ENCODE data around the gene PPP1R9B.
A peak's percentile ranks its signal among the peaks of the same experiment; 100 is the strongest.

The PPP1R9B gene

DNA sequence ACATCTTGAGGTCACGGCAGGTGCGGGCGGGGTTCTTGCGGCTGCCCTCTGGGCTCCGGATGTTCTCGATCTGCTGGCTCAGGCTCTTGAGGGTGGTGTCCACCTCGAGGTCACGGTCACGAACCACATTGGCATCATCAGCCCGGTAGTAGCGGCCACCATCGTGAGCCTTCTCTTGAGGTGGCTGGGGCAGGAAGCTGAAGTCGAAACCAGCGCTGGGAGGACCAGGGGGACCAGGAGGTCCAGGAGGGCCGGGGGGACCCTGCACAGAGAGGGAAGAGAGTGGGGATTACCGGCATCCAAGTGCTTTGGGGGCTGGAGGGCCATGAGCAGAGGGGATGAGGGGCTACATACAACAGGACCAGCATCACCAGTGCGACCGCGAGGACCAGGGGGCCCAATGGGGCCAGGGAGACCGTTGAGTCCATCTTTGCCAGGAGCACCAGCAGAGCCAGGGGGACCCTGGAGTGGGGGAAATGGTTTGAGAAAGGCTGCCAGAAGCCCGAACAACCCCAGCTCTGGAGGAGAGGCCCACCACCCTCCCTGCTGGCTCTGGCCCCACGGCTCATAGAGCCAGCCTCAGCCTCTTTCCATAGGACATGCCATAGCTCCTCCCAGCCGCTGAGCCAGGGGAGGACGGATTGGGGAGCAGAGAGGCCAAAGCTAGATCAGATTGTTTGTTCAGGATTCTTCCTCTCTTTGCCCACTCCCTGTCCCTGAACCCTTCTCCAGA lies 36.4 kb upstream of the PPP1R9B start:
- no peak for DNase-seq

- no peak for DNase-seq
These were observed 35.4 kb upstream of the PPP1R9B start for GRCh38 chr17:50185631-50186471.

- no peak for DNase-seq
These were observed 34.3 kb upstream of the PPP1R9B start for GRCh38 chr17:50184611-50185398.

- DNase-seq: no peak
These were observed 33.6 kb upstream of the PPP1R9B start for GRCh38 chr17:50184064-50184463.

DNA sequence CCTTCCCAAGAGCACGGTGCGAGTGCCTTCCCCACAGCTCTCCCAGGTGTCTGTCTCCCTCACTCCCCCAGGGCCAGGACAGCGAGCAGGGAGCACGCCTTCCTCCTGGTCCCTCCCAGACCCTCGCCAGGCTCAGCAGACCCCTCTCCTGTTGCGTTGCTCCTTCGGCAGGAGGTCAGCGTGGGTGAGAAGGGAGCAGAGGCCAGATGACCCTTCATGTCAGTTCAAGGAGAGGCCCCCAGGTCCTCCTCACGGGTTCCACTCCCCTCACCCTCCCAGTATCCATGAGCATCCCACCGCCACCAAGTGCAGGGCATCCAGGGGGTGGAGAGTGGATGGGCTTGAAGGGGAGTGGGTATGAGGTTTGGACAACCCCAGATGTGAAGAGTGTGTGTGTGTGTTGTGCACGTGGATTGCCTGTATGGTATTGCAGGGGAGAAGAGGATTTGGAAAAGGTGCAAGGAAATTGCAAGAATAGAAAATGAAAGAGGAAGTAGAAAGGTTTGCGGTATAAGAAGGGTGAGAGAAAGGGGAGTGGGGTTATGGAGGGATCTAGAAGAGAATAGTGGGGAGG lies 33.0 kb upstream of the PPP1R9B start:
- no peak for DNase-seq

DNA sequence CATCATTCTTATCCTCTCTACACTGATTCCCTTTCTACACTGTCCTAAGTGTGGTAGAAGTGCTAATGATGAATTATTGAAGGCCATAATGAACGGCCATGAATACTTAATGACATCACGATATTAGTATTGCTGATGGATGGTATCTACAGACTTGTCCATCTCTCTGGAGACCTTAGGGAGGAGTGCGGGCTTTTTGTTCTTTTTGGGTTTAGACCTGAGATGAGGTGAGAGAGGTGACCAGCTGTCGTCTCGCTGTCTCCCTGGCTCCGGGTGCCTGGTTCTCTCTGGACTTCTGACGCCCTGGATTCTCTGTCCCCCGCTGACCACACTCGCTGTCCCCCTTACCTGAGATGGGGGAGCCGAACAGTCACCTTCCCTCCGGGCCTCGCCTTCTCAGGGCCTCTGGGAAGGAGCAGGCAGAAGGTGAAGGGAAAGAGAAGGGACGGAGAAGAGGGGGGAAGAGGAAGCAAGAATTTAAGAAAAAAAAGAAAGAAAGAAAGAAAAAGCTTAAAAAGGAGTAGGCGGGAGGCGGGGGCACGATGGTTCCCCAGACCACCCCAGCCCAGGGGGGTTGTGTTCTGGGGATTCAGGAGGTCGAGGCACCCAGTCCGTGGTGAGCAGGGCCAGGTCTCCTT lies 32.4 kb upstream of the PPP1R9B start:
- no peak for DNase-seq

DNA sequence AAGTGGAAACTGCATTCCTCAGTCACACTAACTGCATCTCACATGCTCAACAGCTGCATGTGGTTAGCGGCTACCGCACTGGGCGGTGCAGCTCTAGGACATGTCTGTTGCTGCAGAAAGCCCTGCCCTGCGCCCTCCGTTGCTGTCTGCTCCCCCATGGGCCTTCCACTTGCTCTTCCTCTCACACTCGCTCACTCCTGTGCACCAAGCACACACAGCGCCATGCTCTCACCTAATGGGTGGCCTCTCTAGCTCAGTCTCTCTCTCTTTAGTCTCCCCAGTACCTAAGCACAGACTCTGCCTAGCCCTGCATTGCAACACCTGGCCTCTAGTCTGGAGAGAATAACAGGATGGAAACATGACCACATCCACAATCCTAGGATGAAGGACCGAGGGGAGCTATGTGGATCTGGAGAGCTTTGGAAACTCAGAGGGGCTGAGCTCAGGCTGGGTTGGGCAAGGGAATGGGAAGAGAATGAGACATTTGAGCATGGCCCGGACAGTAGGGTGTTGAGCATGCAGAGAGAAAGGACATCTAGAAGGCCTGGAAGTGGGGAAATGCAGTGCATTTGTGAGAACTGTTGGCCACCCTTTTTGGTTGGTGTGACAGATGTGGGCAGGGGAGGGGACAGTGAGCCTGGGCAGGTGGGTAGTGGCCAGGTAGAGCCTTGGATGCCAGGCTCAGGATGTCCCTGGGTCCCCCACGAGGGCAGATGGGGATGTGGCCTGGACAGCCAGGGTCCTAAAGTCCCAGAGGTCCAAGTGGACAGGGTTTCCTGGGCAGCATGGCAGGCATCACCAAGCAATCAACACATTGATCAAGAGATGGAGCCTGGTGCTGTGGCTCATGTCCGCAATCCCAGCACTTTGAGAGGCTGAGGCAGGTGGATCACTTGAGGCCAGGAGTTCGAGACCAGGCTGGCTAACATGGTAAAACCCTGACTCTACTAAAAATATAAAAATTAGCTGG lies 31.4 kb upstream of the PPP1R9B start:
- DNase-seq: no peak

- no peak for DNase-seq
These were observed 30.7 kb upstream of the PPP1R9B start for GRCh38 chr17:50181144-50181543.

DNA sequence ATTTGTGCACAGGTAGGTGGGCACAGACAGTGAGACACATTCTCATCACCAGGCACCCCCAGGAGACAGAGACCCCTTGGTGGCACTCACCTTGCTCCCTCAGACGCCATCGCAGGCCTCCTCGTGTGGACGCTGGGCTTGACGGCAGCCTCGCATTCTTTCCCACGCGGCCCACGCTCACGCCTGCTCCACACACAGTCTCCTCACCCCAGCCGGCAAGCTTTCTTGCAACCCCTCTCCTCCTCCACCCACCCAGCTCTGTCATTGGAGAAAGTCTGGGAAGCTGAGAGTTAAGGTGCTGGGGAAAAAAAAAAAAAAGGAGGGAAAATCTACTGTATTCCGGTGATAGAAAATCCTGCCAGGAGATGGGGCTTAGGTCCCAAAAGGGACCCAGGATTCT lies 30.1 kb upstream of the PPP1R9B start:
- no peak for DNase-seq

GRCh38 chr17:50180111-50180510 lies 29.6 kb upstream of the PPP1R9B start:
- DNase-seq: no peak

- peak; percentile 95 for DNase-seq
These were observed 27.7 kb upstream of the PPP1R9B start for GRCh38 chr17:50177983-50178834.

DNA sequence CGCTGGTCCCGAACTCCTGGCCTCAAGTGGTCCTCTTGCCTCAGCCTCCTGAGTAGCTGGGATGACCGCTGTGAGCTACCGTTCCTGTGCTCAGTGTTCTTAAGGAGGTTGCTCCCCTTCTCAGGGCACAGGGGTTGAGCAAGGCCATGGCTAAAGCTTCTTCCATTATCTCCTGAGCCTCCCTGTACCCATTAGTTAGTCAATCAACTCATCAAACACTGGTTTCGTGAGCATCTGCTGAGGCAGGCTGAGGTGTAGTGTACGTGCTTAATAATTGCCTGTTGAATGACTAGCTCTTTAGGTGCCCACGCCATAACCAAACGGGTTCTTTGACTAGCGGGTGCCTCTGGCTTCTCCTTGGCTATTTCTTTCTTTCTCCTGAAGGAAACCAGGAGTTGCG lies 27.0 kb upstream of the PPP1R9B start:
- no peak for DNase-seq

DNA sequence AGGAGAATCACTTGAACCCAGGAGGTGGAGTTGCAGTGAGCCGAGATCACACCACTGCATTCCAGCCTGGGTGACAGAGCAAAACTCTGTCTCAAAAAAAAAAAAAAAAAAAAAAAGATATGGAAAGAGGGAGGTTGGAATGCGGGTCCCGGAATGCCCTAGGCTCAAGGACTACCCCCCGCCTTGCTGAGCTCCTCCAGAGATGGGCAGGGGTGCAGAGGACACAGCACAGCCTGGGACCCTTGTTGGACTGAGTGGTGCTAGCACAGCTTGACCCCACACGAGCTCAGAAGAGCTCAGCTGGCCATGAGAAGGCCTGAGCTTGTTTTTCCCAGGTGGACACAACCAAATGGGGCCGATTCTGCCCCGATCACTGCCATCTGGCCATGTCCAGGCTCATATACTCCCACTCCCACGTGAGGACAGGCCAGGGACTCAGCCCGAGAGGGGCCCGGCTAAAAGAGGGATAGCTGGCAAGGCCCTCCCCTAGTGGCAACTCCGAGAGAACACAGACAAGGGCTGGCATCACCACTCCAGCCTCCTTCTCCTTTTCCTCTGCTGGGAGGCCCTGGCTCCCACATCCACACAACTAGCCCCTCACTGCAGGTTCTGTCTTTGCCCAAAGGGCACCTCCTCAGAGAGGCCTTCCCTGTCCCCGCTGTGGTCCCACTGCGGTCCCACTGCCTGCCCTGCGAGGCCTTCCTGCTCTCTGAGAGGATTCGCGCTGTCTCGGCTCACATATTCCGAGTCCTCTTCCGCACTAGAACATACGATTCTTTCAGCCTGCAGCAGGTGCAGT lies 26.3 kb upstream of the PPP1R9B start:
- no peak for DNase-seq

- no peak for DNase-seq
These were observed 24.7 kb upstream of the PPP1R9B start for GRCh38 chr17:50175035-50175807.

DNA sequence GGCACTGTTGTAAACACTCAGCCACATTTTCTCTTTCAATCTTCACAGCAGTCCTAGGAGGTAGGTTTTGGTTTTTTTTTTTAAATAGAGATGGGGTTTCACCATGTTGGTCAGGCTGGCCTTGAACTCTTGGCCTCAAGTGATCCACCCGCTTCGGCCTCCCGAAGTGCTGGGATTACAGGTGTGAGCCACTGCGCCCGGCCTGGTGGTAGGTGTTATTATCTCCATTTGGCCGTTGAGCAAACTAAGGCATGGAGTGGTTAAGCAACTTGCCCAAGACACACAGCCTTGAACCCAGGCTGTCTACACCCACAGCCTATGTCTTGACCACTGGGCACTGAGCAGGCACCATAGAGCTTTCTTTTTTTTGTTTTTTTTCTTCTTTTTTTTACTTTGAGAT lies 24.0 kb upstream of the PPP1R9B start:
- no peak for DNase-seq

- DNase-seq: peak; percentile 84
These were observed 23.0 kb upstream of the PPP1R9B start for GRCh38 chr17:50173335-50173941.

DNA sequence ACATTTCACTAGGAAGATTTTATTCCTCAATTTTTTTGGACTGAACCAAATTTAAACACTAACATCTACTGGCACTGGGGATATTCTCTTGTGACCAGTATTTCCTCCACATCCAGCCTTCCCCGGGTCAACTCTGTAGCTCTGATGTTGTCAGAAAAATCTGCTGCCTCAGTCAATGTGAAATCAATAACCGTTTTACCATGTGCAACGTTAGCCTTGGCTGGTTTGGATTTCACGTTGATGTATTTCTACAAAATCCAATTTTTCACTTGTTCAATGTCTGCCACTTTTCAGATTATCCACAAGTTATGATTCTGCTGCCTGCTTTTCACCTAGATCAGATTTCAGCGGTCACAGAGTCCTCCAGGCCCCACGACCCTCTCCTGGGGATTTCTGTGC lies 22.5 kb upstream of the PPP1R9B start:
- DNase-seq: no peak

DNA sequence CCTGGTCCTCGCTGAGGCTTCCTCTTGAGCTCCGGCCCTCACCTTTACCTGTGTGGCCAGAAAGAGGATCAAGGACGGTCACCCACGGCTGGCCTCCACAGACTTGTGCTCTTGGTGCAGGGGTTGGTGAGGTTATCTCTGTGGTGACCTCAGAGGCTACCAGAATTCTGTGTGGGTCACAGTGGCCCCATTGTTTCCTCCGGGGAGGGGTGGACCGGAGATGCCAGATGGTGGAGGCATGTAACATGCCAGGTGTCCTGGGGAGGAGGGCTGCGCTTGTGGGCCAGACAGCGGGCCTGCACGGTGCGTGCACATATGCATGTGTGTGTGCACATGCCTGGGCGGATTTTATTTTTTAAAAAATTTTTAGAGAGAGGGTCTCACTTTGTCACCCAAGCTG lies 21.7 kb upstream of the PPP1R9B start:
- DNase-seq: no peak
